HuH-7 (cell line): ENCODE measurements around the gene CYP24A1.

Source experiments
- DNase-seq: peaks from one replicate; pipeline ENCODE4 v3.0.0; 2011; ENCODE audit warnings: low spot score

CYP24A1 gene

DNA sequence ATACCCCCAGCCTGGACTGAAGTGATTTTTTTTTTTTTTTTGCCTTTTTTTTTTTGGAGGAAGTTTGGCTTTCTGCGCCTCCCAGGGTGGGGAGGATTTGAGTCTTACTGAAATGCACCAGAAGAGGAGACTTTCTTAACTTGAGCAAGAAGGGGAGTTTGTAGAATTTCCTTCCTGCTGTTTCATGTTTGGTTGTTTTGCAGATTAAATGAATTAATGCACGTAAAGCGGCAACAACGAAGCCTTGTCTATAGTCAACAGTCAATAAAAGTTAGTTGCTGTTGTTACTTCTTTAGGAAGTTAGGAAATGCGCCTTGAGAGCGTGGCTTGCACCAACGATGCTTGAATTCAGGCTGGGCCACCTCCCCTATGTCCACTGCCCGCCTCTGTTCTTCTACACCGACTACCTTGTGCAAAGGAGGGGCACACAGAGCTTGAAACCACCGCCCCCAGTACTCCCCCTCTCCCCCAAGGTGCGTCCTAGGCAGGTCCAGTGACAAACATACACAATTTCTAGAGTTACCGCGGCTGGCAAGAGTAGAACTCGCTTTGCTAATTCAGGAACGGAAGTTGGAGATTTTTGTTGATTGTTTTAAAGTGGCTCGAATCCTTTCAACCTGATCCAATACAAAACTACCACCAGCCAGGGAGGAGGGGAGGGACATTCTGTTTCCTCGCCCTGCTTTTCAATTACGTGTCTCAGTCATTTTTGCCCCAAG is 830 bp upstream of the CYP24A1 start:
- no peak for DNase-seq

DNA sequence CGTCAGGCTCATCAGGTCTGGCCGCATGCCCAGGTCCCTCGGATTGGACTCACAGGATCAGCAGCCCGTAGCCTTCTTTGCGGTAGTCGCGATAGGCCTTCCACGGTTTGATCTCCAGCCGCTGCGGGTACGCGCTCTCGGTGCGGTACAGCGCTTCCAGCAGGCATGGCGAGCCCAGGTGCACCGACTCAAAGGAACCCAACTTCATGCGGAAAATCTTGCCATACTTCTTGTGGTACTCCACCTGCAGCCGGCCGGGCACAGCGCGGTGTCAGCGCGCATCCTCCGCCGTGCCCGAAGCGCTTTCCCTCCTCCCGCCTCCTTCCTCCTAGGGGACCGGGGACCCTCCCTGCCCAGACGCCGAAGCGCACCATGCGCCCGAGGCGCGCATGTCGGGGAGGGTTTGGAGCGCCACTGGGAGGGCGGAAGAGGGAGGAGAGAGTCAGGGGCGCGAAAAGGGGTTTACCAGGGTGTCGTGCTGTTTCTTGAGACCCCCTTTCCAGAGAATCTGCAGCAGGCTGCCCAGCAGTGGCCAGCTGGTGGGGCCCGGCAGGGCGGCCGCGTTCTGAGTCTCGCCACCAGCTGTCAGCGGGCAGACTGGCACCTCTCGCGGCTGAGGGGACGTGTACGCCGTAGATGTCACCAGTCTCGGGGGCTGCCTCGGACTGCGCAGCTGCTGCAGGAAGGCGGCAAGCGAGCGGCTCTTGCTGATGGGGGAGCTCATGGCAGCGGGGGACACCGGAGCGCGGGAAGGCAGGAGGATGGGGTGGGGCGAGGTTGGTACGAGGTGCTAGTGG is 732 bp downstream of the CYP24A1 start:
- no peak for DNase-seq

DNA sequence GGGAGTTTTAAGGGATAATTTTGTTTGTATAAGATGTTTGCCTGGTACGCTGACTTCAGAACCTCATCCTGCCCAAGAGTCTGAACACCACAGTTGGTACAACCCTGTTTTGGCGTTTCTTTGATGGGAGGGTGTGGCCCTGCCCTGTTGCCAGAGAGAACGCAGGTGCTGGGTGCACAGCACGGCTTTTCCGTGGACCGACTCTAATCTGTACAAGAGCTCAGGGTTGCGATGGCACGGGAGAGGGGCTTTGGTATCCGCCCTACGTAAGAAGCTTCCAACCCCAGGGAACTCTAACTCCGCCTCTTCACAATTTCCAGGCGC is 1.3 kb downstream of the CYP24A1 start:
- DNase-seq = no peak

DNA sequence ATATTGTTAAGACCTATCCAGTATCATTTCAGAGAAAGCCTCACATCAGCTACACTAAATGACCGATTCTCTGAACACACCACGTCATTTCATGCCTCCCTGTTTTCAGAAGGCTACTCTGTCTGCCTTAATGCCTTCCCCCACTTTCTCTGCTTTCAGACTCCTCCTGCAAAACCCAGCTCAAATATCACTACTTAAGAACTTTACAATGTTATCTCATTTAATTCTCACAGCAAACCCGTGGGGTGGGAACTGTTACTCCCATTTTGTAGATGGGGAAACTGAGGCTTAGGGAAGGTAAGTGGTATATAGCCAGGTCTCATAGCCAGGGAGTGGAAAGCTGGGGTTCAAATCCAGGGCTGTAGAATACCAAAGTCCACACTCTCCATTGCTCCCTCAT is 2.8 kb downstream of the CYP24A1 start:
- DNase-seq = no peak

DNA sequence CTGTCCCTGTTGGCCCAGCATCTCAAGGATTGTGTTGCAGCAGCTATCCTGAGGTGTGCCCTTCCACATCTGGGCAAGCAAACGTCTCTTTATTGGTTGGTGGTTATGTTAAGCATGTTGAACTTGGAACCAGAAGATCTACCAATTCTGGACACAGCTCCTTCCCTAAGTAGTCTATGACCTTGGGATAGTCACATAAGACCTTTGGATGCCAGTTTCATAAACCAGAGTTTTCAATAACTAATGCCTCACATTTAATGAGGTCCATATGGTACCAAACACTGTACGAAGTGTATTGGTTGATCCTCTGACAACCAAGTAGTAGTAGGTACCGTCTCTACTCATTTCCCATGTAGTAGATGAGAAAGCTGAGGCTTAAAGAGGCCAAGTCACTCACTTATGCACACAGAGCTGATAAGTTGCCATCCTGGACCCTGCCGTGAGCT is 3.7 kb downstream of the CYP24A1 start:
- DNase-seq = no peak

DNA sequence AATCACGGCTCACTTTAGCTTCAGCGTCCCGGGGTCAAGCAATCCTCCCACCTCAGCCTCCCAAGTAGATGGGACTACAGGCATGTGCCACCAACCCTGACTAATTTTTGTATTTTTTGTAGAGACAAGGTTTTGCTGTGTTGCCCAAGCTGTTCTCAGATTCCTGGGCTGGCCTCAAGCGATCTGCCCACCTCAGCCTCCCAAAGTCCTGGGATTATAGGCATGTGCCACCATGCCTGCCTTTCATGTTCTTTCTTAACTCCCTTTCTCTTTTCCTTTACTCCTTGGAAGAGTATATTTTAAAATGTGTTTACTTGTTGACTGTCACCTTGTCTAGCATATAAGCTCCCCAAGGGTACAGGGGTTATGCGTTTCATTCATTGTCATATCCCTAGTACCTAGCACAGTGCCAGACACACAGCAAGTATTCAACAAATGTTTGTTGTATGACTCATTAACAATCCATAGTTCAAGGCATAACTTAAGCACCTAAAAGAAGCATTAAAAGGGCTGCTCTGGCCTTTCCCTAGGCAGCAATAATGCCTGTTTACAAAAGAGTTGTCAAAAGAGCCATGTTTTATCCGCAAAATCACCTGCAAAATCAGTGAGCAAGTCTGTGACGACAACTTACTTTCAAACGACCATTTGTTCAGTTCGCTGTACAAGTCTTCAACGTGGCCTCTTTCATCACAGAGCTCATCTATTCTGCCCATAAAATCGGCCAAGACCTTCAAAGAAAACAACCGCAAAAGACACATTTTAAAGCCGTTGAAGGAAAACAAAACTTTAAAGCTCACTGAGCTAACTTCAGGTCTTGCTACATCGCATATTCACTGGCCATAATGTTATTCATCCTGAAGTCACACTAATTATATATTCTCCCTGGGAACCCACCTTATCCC is 4.6 kb downstream of the CYP24A1 start:
- no peak for DNase-seq

DNA sequence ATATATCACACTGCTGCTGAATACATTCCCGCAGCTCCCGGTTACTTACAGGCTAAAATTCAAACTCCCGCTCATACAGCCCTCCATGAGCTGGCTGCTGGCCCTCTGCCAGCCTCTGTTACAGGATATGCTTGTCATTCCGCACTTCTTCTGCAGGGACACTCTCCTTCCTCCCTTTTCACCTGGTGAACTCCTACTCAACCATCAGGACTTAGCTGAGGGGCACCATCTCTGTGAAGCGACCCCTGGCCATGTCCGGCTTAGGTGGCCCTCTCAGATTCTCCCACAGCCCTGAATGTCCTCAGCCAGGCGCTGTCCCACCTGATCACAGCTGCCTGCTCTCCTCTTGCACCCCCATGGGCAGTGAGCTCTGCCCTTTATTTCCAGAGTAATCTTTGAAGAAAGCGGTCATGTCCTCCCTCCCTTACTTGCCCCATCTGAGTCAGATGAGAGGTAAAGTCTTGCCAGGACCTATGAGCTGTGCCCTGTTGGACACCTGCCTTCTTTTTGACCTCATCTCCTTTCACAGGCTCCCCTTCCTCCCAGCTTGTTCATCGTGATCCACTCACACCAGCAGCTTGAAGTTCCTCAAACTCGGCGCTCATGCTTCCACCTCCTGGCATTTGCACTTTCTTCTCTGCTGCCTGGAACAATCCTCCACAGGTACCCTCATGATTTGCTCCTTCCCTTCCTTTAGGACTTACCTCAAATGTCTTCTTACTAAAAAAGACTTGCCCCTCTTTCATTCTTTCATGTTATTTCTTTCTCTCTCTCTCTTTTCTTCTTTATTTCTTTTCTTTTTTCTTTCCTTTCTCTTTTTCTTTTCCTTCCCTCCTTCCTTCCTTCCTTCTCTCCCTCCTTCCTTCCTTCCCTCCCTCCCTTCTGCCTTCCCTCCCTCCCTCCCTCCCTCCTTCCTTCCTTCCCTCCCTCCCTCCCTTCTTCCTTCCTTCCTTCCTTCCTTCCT is 5.6 kb downstream of the CYP24A1 start:
- no peak for DNase-seq

DNA sequence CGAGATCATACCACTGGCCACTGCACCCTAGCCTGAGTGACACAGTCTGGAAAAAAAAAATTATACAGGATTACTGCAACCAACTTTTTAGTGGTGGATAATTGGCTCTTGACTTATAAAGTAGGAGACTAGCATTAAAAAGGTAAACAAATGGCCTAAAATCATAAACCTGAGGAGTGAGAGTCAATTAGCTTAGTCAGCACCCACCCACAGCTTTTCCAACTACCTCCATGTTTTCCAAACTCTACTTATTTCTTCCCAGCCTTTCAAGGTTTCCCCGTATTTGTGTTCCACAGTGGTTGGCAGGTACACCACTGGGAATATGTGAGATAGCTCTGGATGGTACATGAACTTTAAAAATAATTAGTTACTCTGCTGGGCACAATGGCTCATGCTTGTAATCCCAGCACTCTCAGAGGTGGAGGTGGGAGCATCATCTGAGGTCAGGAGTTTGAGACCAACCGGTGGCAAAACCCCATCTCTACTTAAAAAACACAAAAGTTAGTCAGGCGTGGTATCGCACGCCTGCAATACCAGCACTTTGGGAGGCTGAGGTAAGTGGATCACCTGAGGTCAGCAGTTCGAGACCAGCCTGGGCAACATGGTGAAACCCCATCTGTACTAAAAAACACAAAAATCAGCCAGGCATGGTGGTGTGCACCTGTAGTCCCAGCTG is 6.7 kb downstream of the CYP24A1 start:
- no peak for DNase-seq

DNA sequence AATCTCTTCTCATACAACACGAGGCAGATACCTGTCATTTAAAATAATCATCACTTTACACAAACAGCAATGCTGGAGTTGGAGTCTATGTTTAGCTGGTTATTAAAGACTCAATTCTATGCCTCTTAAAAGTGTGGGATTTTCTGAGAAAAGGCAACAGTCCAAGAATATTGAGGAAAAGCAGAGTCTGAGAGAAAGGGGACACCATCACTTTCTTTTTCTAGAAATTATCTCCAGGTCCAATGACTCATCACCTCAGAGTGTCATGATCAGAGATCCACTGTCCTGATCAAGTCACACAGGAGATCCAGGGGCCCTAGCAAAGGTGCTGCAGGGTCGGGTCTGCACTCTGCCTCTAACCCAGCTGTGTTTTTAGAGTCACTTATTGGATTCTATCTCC is 8.0 kb downstream of the CYP24A1 start:
- no peak for DNase-seq

DNA sequence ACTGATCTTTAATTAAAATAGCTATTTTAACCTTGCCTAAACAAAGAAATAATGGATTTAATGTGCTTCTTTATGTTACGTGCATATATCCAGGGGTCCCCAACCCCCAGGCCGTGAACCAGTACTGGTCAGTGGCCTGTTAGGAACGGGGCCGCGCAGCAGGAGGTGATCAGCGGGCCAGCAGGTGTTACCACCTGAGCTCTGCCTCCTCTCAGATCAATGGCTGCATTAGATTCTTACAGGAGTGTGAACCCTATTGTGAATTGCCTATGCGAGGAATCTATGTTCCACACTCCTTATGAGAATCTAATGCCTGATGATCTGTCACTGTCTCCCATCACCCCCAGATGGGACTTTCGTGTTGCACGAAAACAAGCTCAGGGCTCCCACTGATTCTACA is 8.8 kb downstream of the CYP24A1 start:
- DNase-seq = no peak

DNA sequence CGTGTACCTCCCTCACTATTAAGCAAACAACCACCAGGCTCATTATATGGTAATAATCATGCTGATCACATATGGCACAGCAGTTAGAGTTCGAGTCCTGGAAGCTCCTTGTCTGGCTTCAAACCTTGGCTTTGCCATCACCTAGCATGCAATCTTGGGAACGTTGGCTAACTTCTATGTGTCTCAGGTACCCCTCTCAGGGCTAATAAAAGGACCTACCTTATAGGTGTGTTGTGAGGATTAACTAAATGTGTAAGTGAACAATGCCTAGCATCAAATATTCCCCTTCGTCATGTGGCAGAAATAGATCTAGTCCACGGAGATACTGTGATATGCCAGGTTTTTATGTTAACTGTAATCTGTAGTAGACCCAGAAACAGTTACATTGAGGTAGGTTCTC is 10.4 kb downstream of the CYP24A1 start:
- DNase-seq = no peak

DNA sequence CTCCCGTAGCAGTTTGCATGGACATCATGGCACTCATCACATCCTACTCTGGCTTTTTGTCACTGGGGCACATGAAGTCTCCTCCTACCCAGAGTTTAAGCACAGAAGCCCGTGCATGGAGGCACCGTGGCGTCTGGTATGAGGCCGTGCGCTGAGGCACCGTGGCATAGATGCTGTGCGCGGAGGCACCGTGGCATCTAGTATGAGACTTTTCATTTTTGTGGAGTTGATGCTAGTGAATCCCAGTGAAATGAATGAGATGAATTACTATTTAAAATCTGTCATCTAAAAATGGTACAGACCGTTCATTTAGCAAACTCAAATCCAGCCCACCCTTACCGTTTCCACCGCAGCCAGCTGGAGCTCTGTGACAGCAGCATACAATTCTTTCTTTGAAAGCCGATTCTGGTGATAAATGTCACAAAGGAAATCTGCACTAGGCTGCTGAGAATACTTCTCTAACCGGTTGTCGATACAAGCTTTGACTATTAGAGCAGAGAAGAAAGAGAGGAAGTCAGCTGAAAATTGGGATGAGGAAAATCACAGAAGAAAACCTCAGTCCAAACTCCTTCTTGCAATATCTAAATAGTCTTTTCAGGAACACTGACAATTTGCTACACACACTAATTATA is 11.3 kb downstream of the CYP24A1 start:
- no peak for DNase-seq

DNA sequence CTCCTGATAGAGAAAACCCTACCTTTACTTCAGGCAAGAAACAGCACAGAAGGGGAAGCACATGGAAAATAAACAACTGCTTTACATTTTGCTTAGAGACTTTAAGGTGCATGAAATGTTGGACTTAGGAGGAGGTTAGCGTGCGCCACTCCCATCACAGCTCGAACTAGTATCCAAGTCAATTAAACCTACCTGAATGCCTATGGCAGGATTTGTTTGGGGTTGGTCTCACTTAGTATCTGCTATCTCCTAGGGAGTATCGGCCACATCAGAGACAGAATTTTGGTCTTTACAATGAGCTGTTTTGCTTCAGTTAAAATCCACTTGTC is 12.0 kb downstream of the CYP24A1 start:
- DNase-seq = no peak

DNA sequence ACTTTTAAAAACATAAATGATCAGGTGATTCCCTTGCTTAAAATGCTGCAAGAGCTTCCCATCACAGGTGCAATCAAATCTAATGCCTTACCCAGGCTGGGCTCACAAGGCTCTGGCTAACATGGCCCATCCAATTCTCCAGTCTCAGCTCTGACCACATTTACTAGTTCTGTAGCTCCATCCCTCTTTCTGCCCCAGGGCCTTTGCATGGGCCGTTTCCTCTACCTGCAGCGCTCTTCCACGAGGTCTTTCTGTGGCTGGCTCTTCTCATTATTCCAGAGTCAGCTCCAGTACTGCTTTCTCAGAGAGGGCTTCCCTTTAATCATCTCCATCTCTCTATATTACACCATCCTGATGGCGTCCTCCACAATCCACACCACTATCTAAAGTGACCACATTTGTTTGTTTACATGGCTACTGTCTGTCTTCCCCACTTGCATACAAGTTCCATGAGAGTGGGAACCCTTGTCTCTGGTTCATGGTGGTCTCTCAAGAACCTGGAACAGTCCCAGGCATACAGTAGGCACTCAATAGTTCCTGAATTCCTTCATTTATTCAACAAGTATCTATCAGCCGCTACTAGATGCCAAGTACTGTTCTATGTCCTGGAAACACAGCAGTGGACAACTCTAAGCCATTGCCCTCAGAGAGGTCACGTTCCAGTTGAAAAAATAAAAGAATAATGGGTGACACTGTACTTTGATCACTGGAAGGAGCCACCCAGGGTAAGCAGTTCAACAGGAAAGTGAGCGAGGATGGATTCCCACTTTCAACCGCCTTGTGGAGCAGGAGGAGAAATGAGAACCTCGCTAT is 12.6 kb downstream of the CYP24A1 start:
- no peak for DNase-seq

DNA sequence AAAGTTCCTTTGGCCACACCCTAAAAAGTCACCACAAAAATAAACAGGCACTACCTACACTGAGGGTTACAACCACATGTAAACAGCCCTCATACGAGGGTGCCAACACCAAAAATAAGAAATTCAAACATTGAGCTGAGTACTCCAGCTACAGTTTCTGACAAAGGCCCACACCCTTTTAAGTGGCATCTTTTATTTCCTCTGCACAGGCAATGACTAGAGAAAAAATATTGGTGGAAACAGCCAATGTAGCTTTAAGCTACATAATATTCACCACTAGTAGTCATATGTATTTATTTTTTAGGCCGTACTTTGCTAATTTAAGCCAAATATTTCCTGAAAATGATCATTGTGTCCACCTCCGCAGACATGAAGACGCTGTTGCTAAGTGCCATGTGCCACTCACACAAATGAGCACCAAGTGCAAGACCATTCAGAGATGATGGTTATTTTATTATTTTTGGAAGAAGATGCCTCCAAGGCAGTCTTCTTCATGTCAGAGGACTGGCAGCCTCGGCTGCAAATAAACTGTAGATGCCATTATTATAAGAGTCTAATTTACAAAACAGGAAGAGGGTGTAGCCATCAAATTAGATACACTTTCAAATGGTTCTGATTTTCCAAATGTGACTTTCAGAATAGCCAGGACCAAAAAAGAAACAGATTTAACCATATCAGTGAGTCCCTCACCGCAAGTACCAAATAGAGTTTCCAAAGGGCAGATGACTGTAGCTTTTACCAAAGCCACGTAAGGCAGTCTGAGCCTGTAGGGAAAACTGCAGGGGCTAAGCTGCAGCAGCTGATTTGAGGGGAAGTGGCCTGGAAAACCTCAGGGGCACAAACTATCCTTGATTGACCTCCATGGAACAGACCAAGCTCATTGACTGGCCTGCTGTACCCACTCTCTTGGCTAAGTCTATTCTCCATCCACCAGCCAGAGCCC is 13.4 kb downstream of the CYP24A1 start:
- DNase-seq = no peak

DNA sequence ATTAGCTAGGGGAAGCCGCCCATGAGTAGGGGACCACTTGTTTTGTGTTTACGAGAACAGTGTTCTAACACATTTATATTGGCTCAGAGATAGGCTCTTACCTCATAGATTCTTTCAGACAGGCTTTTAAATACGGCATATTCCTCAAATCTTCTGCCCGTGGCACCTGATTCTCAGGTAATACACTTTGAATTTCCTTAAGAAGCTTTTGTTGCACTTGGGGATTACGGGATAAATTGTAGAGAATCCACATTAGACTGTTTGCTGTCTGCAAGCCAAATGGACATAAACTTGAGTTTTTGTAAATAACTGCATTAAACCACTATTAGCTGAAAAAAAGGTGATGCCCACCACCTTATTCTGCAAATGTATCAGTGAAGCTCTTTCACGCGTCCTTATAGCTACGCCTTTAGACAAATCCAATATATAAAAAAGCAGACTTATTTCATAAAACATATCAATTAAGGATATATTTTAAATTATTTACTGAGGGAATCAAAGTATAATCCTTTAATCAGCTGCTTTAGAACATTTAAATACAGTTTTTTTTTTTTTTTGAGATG is 14.8 kb downstream of the CYP24A1 start:
- DNase-seq = no peak

DNA sequence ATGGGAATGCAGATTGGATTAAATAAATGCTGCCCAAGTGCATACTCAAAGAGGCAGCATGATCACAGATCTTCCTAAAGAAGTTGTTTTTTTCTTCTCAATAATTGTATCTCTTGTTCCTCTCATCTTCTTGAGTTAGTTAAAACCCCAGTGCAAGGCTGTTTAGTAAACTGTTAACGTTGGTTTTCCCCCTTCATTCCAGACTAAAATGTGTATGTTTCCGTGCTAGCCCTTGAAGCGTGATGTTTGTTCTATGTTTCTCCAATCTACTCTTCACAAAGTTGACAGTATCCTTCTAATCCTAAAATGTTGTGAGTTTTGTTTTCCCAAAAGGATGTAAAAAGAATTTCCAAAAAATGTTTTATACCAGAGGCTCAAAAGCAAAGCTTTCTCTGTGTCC is 15.6 kb downstream of the CYP24A1 start:
- DNase-seq = no peak
